HG02885 (cell line): Measurements from ENCODE around the gene ITM2A.

Experiments used
- ATAC-seq: cut with Tn5 transposase; IDR thresholded peaks from one replicate; pipeline ENCODE4 v1.9.1; 2021; ENCODE audit warnings: mild to moderate bottlenecking; ENCODE audit not compliant: unreplicated experiment, poor library complexity

ITM2A gene

GRCh38 chrX:79366873-79367749, at the start of gene ITM2A:
Gene ITM2A (minus strand): TSS chrX:79367334. CDS start chrX:79367215, 119 bp downstream.
- ATAC-seq, result peak; percentile 72

GRCh38 chrX:79415056-79415455, 47.9 kb upstream of the ITM2A start:
- no peak for ATAC-seq

GRCh38 chrX:79413963-79414362, 46.8 kb upstream of the ITM2A start:
- ATAC-seq, result no peak

- ATAC-seq, result no peak
Measured at GRCh38 chrX:79412972-79413371, 45.8 kb upstream of the ITM2A start.

GRCh38 chrX:79412166-79412565, 45.0 kb upstream of the ITM2A start:
- no peak for ATAC-seq

GRCh38 chrX:79409657-79410056, 42.5 kb upstream of the ITM2A start:
- no peak for ATAC-seq

GRCh38 chrX:79408623-79409322, 41.6 kb upstream of the ITM2A start:
- ATAC-seq, result no peak

GRCh38 chrX:79400623-79401022, 33.5 kb upstream of the ITM2A start:
- ATAC-seq, result no peak

- no peak for ATAC-seq
Measured at GRCh38 chrX:79375340-79375739, 8.2 kb upstream of the ITM2A start.

GRCh38 chrX:79371640-79372039, 4.5 kb upstream of the ITM2A start:
- ATAC-seq, result no peak

- ATAC-seq, result no peak
Measured at GRCh38 chrX:79371101-79371500, 4.0 kb upstream of the ITM2A start.

- no peak for ATAC-seq
Measured at GRCh38 chrX:79369871-79370270, 2.7 kb upstream of the ITM2A start.

GRCh38 chrX:79368441-79368840, 1.3 kb upstream of the ITM2A start:
- ATAC-seq, result no peak

- ATAC-seq, result no peak
Measured at GRCh38 chrX:79367907-79368306, 773 bp upstream of the ITM2A start.

GRCh38 chrX:79366556-79366872, 620 bp downstream of the ITM2A start:
- no peak for ATAC-seq

GRCh38 chrX:79365591-79365990, 1.5 kb downstream of the ITM2A start:
- ATAC-seq, result no peak

- no peak for ATAC-seq
Measured at GRCh38 chrX:79364306-79364705, 2.8 kb downstream of the ITM2A start.

- no peak for ATAC-seq
Measured at GRCh38 chrX:79361192-79361870, 5.8 kb downstream of the ITM2A start.

GRCh38 chrX:79336869-79337815, 30.0 kb downstream of the ITM2A start:
- no peak for ATAC-seq

GRCh38 chrX:79330022-79330421, 37.1 kb downstream of the ITM2A start:
- ATAC-seq, result no peak
